Activated CD4-positive, alpha-beta T cell treated with anti-CD3 and anti-CD28 coated beads for 36 hours (primary cell): ENCODE data around the gene TNFSF10. TPM values are rescaled to one million over a fixed set of nuclear protein-coding genes. Genes with fewer than 3 reads are reported as not detected.
A peak's percentile ranks its signal among the peaks of the same experiment; 100 is the strongest.

ENCODE experiments used
- ATAC-seq: fragments of 200-7000 bp; cut with Tn5 transposase; one replicate; pipeline ENCODE4 v1.10.0; 2021; ENCODE audit warnings: mild to moderate bottlenecking, moderate library complexity
- CTCF ChIA-PET: fragments of 350-600 bp; sonication (Branson Sonifier 250); formaldehyde crosslinking; loops from one replicate; lab custom pipeline; 2021; ENCODE audit warnings: antibody characterized with exemption; lab: Charles Lee
- POLR2A ChIA-PET: fragments of 350-600 bp; sonication (Branson Sonifier 250); formaldehyde crosslinking; loops from one replicate; lab custom pipeline; 2021; ENCODE audit warnings: antibody characterized with exemption, inconsistent platforms; lab: Charles Lee
- DNase-seq: peaks from one replicate; pipeline ENCODE4 v3.0.0-alpha.2; 2020
- H3K27ac Mint-ChIP-seq: one replicate; pipeline ENCODE4 v1.8.0; 2021; ENCODE audit warnings: mixed read lengths
- H3K27me3 Mint-ChIP-seq: one replicate; pipeline ENCODE4 v1.8.0; 2021; ENCODE audit warnings: mixed read lengths
- H3K36me3 Mint-ChIP-seq: one replicate; pipeline ENCODE4 v1.8.0; 2021; ENCODE audit warnings: low read depth, mixed read lengths
- H3K4me1 Mint-ChIP-seq: one replicate; pipeline ENCODE4 v1.8.0; 2021; ENCODE audit warnings: mixed read lengths
- H3K4me3 Mint-ChIP-seq: one replicate; pipeline ENCODE4 v1.8.0; 2021; ENCODE audit warnings: mild to moderate bottlenecking, moderate library complexity, mixed read lengths
- H3K9me3 Mint-ChIP-seq: one replicate; pipeline ENCODE4 v1.8.0; 2021; ENCODE audit warnings: low read depth, mixed read lengths
- intact Hi-C, 2 experiments: fragments of 100-400 bp; cut with DNase I in 1 of 2; cut with micrococcal nuclease in 1 of 2; formaldehyde crosslinking; loops; one replicate each; pipeline versions ENCODE4 v1.14.2 to v1.15.1; 2022 to 2024; cut with DNase I, micrococcal nuclease
- total RNA-seq, 2 experiments: library from RNA; stranded (reverse); gene quantifications; one replicate each; pipeline ENCODE4 v1.2.3, GENCODE V29; 2021

The TNFSF10 gene
- total RNA-seq, 2 experiments from 2014 or later, result 33.1 to 34.8 TPM

DNA sequence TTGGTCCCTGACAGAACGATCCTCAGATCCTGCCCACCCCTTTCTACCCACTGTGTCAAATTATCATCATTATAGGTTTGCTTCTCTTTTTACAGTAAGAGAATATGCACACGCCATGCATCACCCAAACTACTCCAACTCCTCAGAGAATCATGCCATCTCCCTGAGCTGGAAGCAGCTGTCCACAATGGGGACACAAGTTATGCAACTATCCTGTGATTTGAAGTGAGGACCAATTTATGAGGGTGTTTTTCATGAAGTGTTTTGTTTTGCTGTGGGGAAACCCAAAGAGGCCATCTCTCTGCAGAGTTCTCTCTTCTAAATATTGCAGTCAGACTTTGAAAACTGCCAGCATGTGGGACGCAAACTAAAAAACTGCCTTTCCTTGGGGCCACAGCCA lies 35.8 kb upstream of the TNFSF10 start:
- DNase-seq (no peak), ATAC-seq (no peak)
- Mint-ChIP-seq H3K27me3 (peaks cover 2% of the 10 kb centered on the region), H3K9me3 (no peaks in the 10 kb centered on the region), H3K36me3 (no peaks in the 10 kb centered on the region), H3K4me3 (no peak overlapping the region), H3K4me1 (peaks cover 34% of the 10 kb centered on the region), H3K27ac (no peak overlapping the region)
- ChIA-PET CTCF (no interaction called here), POLR2A (no interaction called here)
- intact Hi-C loops, result no loop called here

GRCh38 chr3:172557515-172558220 lies 34.4 kb upstream of the TNFSF10 start:
- Mint-ChIP-seq H3K27ac (no peak overlapping the region), H3K9me3 (no peaks in the 10 kb centered on the region), H3K36me3 (no peaks in the 10 kb centered on the region), H3K4me3 (no peak overlapping the region), H3K4me1 (peaks cover 22% of the 10 kb centered on the region), H3K27me3 (peaks cover 2% of the 10 kb centered on the region)
- ATAC-seq (peak; percentile 50), DNase-seq (peak; percentile 41)
- CTCF ChIA-PET, result interaction anchor here (1.0 to 1.5 kb wide), 2 partner anchors 33 to 35 kb away, joined by 3 to 7 read pairs; no protein-coding TSS in a partner anchor
- POLR2A ChIA-PET, result interaction anchor here (0.6 kb wide), 1 partner anchor 193 kb away, joined by 4 read pairs; the partner anchor contains the start of gene ECT2
- intact Hi-C loops, result no loop called here

GRCh38 chr3:172553526-172554252 lies 30.5 kb upstream of the TNFSF10 start:
- intact Hi-C loops, result loop anchor here in 1 of 2 experiments (5.0 kb wide), 1 partner anchor 39 kb away; no protein-coding TSS in a partner anchor
- ChIA-PET POLR2A (no interaction called here), CTCF (interaction anchor here (1.4 to 1.6 kb wide), 2 partner anchors 23 to 42 kb away, joined by 4 to 5 read pairs; no protein-coding TSS in a partner anchor)
- Mint-ChIP-seq H3K27ac (no peak overlapping the region), H3K4me1 (peaks cover 29% of the 10 kb centered on the region), H3K36me3 (no peaks in the 10 kb centered on the region), H3K27me3 (peaks cover 2% of the 10 kb centered on the region), H3K9me3 (no peaks in the 10 kb centered on the region), H3K4me3 (no peak overlapping the region)
- DNase-seq (no peak), ATAC-seq (no peak)

GRCh38 chr3:172552607-172553006 lies 29.4 kb upstream of the TNFSF10 start:
- no peak overlapping the region for H3K4me3 Mint-ChIP-seq
- no peaks in the 10 kb centered on the region for H3K9me3 Mint-ChIP-seq
- POLR2A ChIA-PET, result interaction anchor here (0.7 kb wide), 1 partner anchor 10 kb away, joined by 3 read pairs; no protein-coding TSS in a partner anchor
- H3K27me3 Mint-ChIP-seq, result peaks cover 2% of the 10 kb centered on the region
- DNase-seq, result no peak
- H3K27ac Mint-ChIP-seq, result no peak overlapping the region
- intact Hi-C loops, result loop anchor here in 1 of 2 experiments (5.0 kb wide), 1 partner anchor 40 kb away; no protein-coding TSS in a partner anchor
- no peaks in the 10 kb centered on the region for H3K36me3 Mint-ChIP-seq
- H3K4me1 Mint-ChIP-seq, result peaks cover 25% of the 10 kb centered on the region
- no peak for ATAC-seq
- CTCF ChIA-PET, result interaction anchor here (1.4 to 2.7 kb wide), 3 partner anchors 9 to 43 kb away, joined by 4 to 13 read pairs (median 5); no protein-coding TSS in a partner anchor

GRCh38 chr3:172551874-172552273 lies 28.6 kb upstream of the TNFSF10 start:
- CTCF ChIA-PET, result interaction anchor here (1.4 to 2.7 kb wide), 4 partner anchors 10 to 44 kb away, joined by 4 to 13 read pairs (median 5); no protein-coding TSS in a partner anchor
- intact Hi-C loops, result loop anchor here (2.0 to 5.0 kb wide), 3 partner anchors 15 to 40 kb away; partner anchors contain the start of gene TNFSF10 (in 1 of the 2)
- no peak for ATAC-seq

GRCh38 chr3:172550347-172550943 lies 27.2 kb upstream of the TNFSF10 start:
- DNase-seq, result peak; percentile 92
- ChIA-PET CTCF (interaction anchor here (0.6 to 2.7 kb wide), 7 partner anchors 11 to 45 kb away, joined by 3 to 13 read pairs (median 3); no protein-coding TSS in a partner anchor), POLR2A (interaction anchor here (1.2 kb wide), 1 partner anchor 12 kb away, joined by 10 read pairs; no protein-coding TSS in a partner anchor)
- peaks cover 32% of the 10 kb centered on the region for H3K4me1 Mint-ChIP-seq
- no peaks in the 10 kb centered on the region for H3K27me3 Mint-ChIP-seq
- H3K9me3 Mint-ChIP-seq, result no peaks in the 10 kb centered on the region
- no peak overlapping the region for H3K4me3 Mint-ChIP-seq
- no peaks in the 10 kb centered on the region for H3K36me3 Mint-ChIP-seq
- peak overlapping the region; percentile 82 for H3K27ac Mint-ChIP-seq
- ATAC-seq, result peak; percentile 100
- intact Hi-C loops, result loop anchor here (1.0 to 5.0 kb wide), 6 partner anchors 12 to 42 kb away; partner anchors contain the start of gene TNFSF10 (in 1 of the 2)

More at GRCh38 chr3:172551874-172552273, 28.6 kb upstream of the TNFSF10 start:
- Mint-ChIP-seq H3K4me3 (no peak overlapping the region), H3K36me3 (no peaks in the 10 kb centered on the region), H3K27ac (no peak overlapping the region), H3K4me1 (peaks cover 26% of the 10 kb centered on the region), H3K9me3 (no peaks in the 10 kb centered on the region), H3K27me3 (no peaks in the 10 kb centered on the region)
- no peak for DNase-seq
- POLR2A ChIA-PET, result no interaction called here

GRCh38 chr3:172549144-172549543 lies 25.9 kb upstream of the TNFSF10 start:
- ATAC-seq, result no peak
- no peak overlapping the region for H3K4me3 Mint-ChIP-seq
- H3K9me3 Mint-ChIP-seq, result no peaks in the 10 kb centered on the region
- intact Hi-C loops, result no loop called here
- no peak overlapping the region for H3K27ac Mint-ChIP-seq
- ChIA-PET POLR2A (interaction anchor here (1.2 kb wide), 1 partner anchor 19 kb away, joined by 3 read pairs; no protein-coding TSS in a partner anchor), CTCF (interaction anchor here (0.7 to 2.0 kb wide), 6 partner anchors 10 to 47 kb away, joined by 3 to 6 read pairs (median 4); no protein-coding TSS in a partner anchor)
- peaks cover 35% of the 10 kb centered on the region for H3K4me1 Mint-ChIP-seq
- no peaks in the 10 kb centered on the region for H3K27me3 Mint-ChIP-seq
- H3K36me3 Mint-ChIP-seq, result no peaks in the 10 kb centered on the region
- no peak for DNase-seq

DNA sequence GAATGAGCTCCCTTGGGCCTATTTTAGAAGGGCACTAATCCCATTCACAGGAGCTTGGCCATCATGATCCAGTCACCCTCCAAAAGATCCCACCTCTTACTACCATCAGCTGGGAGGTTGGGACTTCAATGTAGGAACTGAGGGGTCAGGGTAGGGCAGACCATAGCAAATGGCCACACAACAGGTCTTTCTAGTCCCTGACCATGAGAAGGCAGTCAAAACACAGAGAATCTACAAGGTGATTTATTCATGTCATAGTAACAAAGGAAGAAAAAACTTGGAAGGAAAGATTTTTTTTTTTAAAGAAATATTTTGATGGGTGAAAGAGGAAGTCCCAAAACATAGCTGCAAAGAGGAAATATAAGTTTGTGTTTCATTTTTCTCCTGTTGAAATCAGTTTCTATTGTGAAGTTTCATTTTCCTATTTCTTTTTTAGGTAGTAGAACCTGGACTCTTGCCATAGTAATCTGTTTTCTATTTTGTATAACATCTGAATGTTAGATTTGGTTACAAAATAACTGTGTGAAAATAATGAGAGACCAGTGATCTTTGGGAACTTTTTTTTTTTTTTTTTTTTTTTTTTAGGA lies 23.5 kb upstream of the TNFSF10 start:
- intact Hi-C loops, result loop anchor here in 1 of 2 experiments (2.0 kb wide), 1 partner anchor 16 kb away; no protein-coding TSS in a partner anchor
- no peak overlapping the region for H3K27ac Mint-ChIP-seq

DNA sequence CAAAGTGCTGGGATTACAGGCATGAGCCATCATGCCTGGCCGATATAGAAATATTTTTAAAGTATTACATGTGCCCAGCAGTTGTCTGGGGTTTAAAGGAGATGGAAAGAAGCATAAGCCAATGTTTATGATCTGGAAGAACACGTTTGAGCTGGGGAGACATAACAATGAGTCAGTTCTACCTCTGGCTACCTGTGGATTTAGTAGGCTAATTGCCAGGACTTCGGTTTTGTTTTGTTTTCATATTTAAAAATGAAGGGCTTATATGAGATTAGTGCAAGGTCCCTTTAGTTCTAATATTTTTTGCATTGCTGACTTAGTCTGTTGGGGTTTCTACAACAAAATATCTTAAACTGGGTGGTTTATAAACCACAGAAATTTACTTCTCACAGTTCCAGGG lies 22.9 kb upstream of the TNFSF10 start:
- no peak for DNase-seq
- intact Hi-C loops, result loop anchor here in 1 of 2 experiments (2.0 kb wide), 1 partner anchor 15 kb away; no protein-coding TSS in a partner anchor
- H3K9me3 Mint-ChIP-seq, result no peaks in the 10 kb centered on the region
- CTCF ChIA-PET, result interaction anchor here (0.7 to 1.2 kb wide), 3 partner anchors 15 to 49 kb away, joined by 3 read pairs; no protein-coding TSS in a partner anchor
- no peak overlapping the region for H3K4me3 Mint-ChIP-seq
- no peaks in the 10 kb centered on the region for H3K27me3 Mint-ChIP-seq
- no peak for ATAC-seq
- no peaks in the 10 kb centered on the region for H3K36me3 Mint-ChIP-seq
- H3K4me1 Mint-ChIP-seq, result peaks cover 36% of the 10 kb centered on the region
- POLR2A ChIA-PET, result no interaction called here
- no peak overlapping the region for H3K27ac Mint-ChIP-seq

More for the DNA sequence above, 23.5 kb upstream of the TNFSF10 start:
- ATAC-seq (no peak), DNase-seq (no peak)
- Mint-ChIP-seq H3K9me3 (no peaks in the 10 kb centered on the region), H3K4me1 (peaks cover 42% of the 10 kb centered on the region), H3K4me3 (no peak overlapping the region), H3K36me3 (no peaks in the 10 kb centered on the region), H3K27me3 (no peaks in the 10 kb centered on the region)
- CTCF ChIA-PET, result interaction anchor here (0.7 to 1.2 kb wide), 4 partner anchors 16 to 838 kb away, joined by 3 read pairs; no protein-coding TSS in a partner anchor
- POLR2A ChIA-PET, result no interaction called here

DNA sequence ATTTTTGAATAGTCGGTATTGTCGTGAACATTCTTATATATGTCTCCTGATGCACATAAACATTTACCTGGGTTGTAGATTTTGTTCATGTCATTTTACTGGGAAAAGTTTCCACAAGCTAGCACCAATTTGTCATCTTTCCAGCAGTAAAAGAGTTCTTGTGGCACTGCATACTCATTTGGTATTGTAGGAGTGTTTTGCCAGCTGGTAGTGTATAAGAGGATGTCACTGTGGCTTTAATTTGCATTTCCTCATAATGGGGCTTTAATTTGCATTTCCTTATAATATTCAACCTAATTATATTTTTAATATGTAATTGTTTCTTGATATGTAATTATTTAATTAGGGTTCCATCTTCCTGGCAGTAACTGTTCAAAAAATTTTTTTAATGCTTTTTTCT lies 21.2 kb upstream of the TNFSF10 start:
- CTCF ChIA-PET, result no interaction called here

More for the DNA sequence above, 21.2 kb upstream of the TNFSF10 start:
- Mint-ChIP-seq H3K27ac (no peak overlapping the region), H3K4me1 (peaks cover 23% of the 10 kb centered on the region), H3K4me3 (no peak overlapping the region), H3K9me3 (no peaks in the 10 kb centered on the region), H3K36me3 (no peaks in the 10 kb centered on the region), H3K27me3 (no peaks in the 10 kb centered on the region)
- ATAC-seq (no peak), DNase-seq (no peak)
- POLR2A ChIA-PET, result interaction anchor here (0.6 kb wide), 1 partner anchor 25 kb away, joined by 3 read pairs; no protein-coding TSS in a partner anchor
- intact Hi-C loops, result no loop called here
